ENCODE results near the gene PPP3CA.
A peak's percentile ranks its signal among the peaks of the same experiment; 100 is the strongest.
"Not testable (repeated sequence)": the region's sequence is repeated elsewhere in the genome, so short reads cannot be mapped to it uniquely, and the experiment has no call there.

The PPP3CA gene

GRCh38 chr4:101131058-101131457 is 216.3 kb downstream of the PPP3CA start:
- DNase-seq, result not testable (repeated sequence)

GRCh38 chr4:101128898-101129297 is 218.4 kb downstream of the PPP3CA start:
- DNase-seq, result not testable (repeated sequence)

- no peak for DNase-seq
These were observed 218.9 kb downstream of the PPP3CA start for GRCh38 chr4:101128473-101128872.

- no peak for DNase-seq
These were observed 220.0 kb downstream of the PPP3CA start for GRCh38 chr4:101127176-101127790.

- no peak for DNase-seq
These were observed 221.3 kb downstream of the PPP3CA start for GRCh38 chr4:101126059-101126458.

- no peak for DNase-seq
These were observed 222.0 kb downstream of the PPP3CA start for GRCh38 chr4:101125045-101125942.

GRCh38 chr4:101123231-101123630 is 224.1 kb downstream of the PPP3CA start:
- no peak for DNase-seq

GRCh38 chr4:101122019-101122418 is 225.3 kb downstream of the PPP3CA start:
- DNase-seq, result no peak

GRCh38 chr4:101119141-101119540 is 228.2 kb downstream of the PPP3CA start:
- DNase-seq, result no peak

GRCh38 chr4:101118617-101119016 is 228.7 kb downstream of the PPP3CA start:
- DNase-seq, result peak; percentile 17

GRCh38 chr4:101115887-101116286 is 231.4 kb downstream of the PPP3CA start:
- DNase-seq, result no peak

- DNase-seq, result no peak
These were observed 232.4 kb downstream of the PPP3CA start for GRCh38 chr4:101114936-101115372.

- DNase-seq, result peak; percentile 27
These were observed 242.8 kb downstream of the PPP3CA start for GRCh38 chr4:101104312-101105052.

GRCh38 chr4:101103381-101104142 is 243.8 kb downstream of the PPP3CA start:
- DNase-seq, result no peak

GRCh38 chr4:101102114-101102742 is 245.1 kb downstream of the PPP3CA start:
- no peak for DNase-seq

GRCh38 chr4:101101072-101101471 is 246.3 kb downstream of the PPP3CA start:
- DNase-seq, result peak; percentile 82

GRCh38 chr4:101098666-101099400 is 248.5 kb downstream of the PPP3CA start:
- no peak for DNase-seq

- not testable (repeated sequence) for DNase-seq
These were observed 254.7 kb downstream of the PPP3CA start for GRCh38 chr4:101092609-101093008.

GRCh38 chr4:101089168-101089567 is 258.2 kb downstream of the PPP3CA start:
- DNase-seq, result no peak

GRCh38 chr4:101086801-101087586 is 260.3 kb downstream of the PPP3CA start:
- DNase-seq, result no peak

- no peak for DNase-seq
These were observed 264.2 kb downstream of the PPP3CA start for GRCh38 chr4:101083131-101083530.
